Effector CD4-positive, alpha-beta T cell (primary cell): ENCODE data around the gene CPXM2.

ENCODE experiments used
- DNase-seq: peaks from one replicate; pipeline ENCODE4 v3.0.0-alpha.2; 2020

The CPXM2 gene

DNA sequence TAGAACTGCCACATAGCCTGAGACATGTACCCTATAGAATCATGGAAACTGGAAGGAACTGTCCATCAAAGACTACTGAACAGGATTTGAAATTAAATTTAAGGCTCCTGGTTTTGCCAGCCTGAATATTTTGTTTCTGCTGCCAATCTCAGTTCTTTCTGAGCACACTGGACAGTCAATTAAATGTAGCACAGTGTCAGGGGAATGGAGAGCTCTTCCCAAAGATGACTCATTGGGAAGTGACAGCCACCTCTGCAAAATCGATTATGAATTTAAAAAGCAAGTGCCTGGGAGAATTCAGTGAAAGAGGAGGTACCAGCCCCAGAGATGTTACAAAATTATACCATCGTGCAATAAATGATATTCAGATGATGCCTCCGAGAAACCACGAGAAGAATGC lies 47.8 kb downstream of the CPXM2 start:
- DNase-seq = no peak

DNA sequence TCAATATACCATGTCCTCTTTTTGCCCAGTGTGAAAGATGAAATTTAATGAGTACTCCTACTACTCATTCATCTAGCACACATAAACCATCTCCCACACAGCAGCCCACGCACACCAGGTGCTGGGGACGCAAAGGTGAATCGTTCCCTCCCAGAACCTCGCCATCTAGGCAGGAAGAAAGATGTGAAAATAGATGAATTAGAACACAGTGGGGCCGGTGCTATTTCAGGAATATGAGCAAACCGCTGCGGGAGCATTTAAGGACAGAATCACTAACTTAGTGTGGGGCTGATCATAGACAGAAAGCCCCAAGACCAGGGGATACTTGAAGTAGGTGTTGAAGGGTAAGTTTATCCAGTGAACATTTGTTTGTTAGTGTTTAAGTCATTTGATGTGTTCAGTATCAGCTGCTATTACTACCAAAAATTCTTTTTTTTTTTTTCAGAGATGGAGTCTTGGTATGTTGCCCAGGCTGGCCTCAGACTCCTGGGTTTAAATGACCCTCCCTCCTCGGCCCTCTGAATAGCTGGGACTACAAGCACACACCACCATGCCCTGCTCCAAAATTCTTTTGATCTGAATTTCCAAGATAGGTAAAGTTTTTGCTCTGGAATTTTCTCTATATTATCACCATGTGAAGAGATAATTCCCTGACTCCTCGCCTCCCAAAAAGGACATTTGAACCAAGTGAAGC lies 48.8 kb downstream of the CPXM2 start:
- no peak for DNase-seq

- no peak for DNase-seq
These were observed 50.0 kb downstream of the CPXM2 start for GRCh38 chr10:123841560-123841959.

- DNase-seq = no peak
These were observed 50.5 kb downstream of the CPXM2 start for GRCh38 chr10:123841115-123841514.

DNA sequence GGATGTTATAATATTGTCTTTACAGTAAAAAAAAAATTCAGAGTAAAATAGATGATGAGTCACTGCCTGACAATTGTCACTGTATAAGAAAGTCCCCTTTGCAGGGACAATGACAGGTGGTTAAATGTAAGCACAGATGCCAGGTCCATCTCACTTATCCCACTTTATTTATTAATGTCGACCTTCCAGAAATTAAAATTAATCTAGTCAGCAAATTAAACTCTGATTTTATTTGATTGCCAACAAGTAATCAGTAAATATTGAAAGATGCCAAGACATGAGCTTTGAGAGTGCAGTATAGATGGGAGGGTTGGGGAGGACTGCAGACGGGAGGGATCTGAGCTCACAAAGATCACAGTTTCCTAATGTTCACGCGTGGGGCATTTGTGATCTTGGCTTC lies 50.9 kb downstream of the CPXM2 start:
- no peak for DNase-seq

DNA sequence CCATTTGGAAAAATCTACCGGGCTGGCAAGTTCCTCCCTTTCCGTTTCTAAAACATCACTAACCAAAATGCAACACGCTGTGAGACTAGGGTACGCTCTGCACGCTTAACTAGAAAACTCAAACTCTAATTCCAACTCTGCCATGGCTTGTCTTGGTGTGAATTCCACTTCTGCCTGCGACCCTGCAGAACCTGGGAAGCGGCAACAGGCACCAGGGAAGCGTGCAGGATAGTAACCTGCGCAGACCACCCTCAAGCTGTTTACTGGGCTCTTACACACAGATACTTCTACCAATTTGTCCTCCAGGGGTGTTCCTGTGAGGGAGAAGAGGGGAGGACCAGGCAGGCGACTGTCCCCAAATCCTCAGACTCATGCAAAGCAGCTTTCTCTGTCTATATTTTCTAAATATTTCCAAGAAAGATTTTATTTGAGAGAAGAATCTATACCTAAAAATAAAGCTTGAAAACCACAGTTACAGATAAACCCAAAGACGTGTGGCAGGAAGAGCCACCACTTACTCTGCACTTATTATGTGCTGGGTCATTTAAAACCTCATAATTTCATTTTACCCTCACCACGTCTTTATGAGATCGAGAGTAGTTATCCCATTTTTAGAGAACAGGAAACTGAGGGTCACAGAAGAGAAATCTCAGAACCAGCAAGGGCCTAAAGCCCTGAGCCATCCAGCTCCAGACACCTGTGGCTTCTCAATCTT lies 52.9 kb downstream of the CPXM2 start:
- DNase-seq = no peak

- DNase-seq = no peak
These were observed 53.9 kb downstream of the CPXM2 start for GRCh38 chr10:123837756-123838155.

- DNase-seq = no peak
These were observed 55.0 kb downstream of the CPXM2 start for GRCh38 chr10:123836418-123837145.

GRCh38 chr10:123835575-123835974 lies 56.0 kb downstream of the CPXM2 start:
- DNase-seq = no peak

- DNase-seq = no peak
These were observed 58.3 kb downstream of the CPXM2 start for GRCh38 chr10:123833170-123833850.

GRCh38 chr10:123831259-123831658 lies 60.3 kb downstream of the CPXM2 start:
- DNase-seq = no peak

GRCh38 chr10:123821136-123821535 lies 70.5 kb downstream of the CPXM2 start:
- no peak for DNase-seq

GRCh38 chr10:123809632-123810031 lies 82.0 kb downstream of the CPXM2 start:
- no peak for DNase-seq

DNA sequence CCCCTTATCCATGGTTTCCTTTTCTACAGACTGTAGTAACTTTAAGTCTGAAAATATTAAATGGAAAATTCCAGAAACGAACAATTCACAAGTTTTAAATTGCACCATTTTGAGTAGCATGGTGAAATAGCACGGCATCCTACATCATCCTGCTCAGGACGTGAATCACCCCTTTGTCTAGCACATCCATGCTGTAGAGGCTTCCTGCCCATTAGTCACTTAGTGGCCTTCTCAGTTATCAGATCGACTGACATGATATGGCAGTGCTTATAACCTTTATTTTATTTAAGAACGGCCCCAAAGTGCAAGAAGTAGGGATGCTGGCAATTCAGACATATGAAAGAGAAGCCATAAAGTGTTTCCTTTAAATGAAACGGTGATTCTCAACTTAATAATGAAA lies 82.7 kb downstream of the CPXM2 start:
- no peak for DNase-seq

GRCh38 chr10:123808286-123808685 lies 83.3 kb downstream of the CPXM2 start:
- DNase-seq = no peak

DNA sequence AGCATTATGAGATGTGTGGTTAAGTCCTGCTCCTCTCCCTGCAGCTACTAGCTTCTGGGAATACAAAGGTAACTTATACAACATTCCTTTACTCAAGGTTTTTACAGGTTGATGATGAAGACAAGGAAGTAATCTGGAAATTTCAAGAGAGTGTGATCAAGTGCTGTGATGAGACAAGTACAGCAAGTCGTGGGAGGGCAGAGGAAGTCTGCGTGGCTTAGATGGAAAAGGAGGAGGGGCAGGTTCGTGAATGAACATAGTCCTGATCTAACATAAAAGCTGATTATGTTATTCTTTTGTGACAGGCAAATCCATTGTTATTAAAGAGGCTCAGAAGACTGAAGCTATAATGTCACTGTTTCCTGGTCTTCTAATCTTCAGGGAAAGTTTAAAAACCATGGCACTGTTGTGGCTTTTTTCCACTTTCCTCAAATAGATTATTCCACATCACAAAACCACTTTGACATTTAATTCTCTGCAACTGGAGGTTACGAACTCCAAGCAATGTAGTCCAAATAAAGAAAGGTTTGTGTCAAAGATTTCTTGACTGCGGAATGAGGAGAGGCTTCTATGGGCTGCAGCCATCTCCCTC lies 84.1 kb downstream of the CPXM2 start:
- DNase-seq = no peak

DNA sequence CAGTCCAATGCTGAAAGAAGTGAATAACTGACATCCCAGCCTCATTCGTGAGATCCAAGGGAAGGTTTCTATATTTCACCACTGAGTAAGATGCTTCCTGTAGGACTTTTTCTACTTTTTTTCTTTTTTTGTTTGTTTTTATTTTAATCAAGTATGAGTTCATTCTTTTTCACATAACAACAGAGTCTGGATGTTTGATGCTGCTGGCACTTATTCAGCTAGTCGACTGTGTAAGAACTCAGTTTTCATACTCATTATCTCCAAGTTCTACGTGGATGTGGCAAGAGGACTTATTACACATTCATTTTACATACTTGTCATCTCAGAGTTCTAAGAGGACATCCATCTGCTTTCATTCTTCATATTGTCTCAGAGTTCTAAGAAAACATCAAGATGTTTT lies 86.9 kb downstream of the CPXM2 start:
- DNase-seq = no peak

GRCh38 chr10:123800821-123801220 lies 90.8 kb downstream of the CPXM2 start:
- no peak for DNase-seq

DNA sequence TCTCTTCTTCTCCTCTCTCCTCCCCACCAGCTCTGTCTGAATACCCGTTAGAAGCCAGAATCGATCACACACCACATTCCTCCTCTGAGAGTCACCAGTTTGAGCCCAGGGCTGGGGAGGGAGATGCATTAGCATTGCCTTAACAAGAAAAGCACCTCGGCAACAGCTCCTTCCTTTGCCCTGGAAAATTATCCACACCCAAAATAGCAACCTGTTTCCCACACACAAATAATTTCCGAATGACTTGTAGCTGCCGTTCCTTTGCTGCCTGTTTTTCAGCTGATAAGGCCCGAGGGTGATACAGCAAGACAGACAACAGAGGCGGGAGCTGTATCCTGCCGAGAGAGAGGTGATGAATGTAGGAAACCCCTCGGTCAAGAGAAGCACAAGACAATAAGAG lies 91.3 kb downstream of the CPXM2 start:
- no peak for DNase-seq

DNA sequence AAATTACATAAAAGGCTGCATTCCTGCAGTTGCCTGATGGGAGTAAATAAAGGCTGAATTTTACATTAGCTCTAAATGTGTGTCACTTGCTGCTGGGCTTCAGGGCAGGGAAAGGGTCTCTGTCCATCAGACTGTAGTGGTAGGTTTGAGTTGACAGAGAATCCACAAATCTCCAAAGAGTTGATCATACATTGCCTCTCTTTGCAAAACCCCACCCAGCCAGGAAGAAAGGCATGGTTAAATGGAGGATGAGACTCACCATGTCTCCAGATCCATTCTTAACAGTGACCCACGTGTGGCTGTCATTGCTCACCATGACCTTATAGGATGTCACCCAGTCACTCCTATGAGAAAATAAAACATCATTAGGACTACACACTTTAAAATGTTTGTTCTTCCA lies 92.8 kb downstream of the CPXM2 start:
- no peak for DNase-seq

DNA sequence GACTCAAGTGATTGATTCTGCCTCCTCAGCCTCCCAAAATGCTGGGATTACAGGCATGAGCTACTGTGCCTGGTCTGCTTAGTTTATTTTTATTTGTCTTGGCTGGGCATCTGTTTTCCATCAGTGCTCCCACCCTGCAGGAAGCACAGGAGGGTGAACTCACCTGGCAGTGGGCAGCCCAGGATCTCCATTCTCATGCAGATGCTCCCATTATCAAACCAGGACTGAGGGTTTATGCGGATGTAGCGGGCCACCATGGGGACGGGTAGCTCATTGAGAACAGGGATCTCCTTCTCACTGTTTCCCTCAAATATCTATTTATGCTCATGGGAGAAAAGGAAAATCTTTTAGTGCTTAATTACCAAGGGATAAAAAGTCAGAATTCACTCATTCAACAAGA lies 93.8 kb downstream of the CPXM2 start:
- no peak for DNase-seq

GRCh38 chr10:123796736-123797135 lies 94.9 kb downstream of the CPXM2 start:
- no peak for DNase-seq
